DOHH2 (cell line): ENCODE results near the gene CPNE9.

Experiments
- CTCF ChIP-seq: fragments of 200-600 bp; sonication (generic); IDR thresholded peaks from one replicate; pipeline ENCODE4 v1.5.1; 2014; ENCODE audit warnings: antibody characterized with exemption, mild to moderate bottlenecking, low read depth, low read length; ENCODE audit not compliant: poor library complexity, severe bottlenecking
- EZH2phosphoT487 ChIP-seq: fragments of 200-600 bp; sonication (generic); IDR thresholded peaks from 2 replicates; pipeline ENCODE4 v1.6.1; 2017; ENCODE audit warnings: borderline replicate concordance, mild to moderate bottlenecking, antibody characterized with exemption, low read length, moderate library complexity, mixed read lengths

- TF ChIP-seq CTCF (no peak), EZH2phosphoT487 (no peak)
These were observed 6.6 kb downstream of the CPNE9 start for GRCh38 chr3:9710174-9710739.
